Heart right ventricle (tissue), 16 donors: ENCODE data around the gene TANGO6. TPM values are rescaled to one million over a fixed set of nuclear protein-coding genes. Genes with fewer than 3 reads are reported as not detected.

ENCODE experiments used
- ATAC-seq, 8 donors: fragments of 200-7000 bp; cut with Tn5 transposase; one replicate each; pipeline ENCODE4 v1.9.1; 2020; ENCODE audit warnings: mild to moderate bottlenecking in 8 of 8, moderate library complexity in 8 of 8, moderate number of reproducible peaks in 1 of 8
- DNase-seq, 2 donors: peaks; one replicate each; pipeline ENCODE4 v3.0.0-alpha.2; 2020
- H3K27ac ChIP-seq, 10 donors: fragments of 200-600 bp; sonication (generic) in 2 of 10; one replicate each; pipeline versions ENCODE4 v1.5.0 to v1.8.0; 2020 to 2022; ENCODE audit warnings: mild to moderate bottlenecking in 3 of 10
- H3K27me3 ChIP-seq, 7 donors: fragments of 200-600 bp; one replicate each; pipeline ENCODE4 v1.8.0; 2021 to 2022; ENCODE audit warnings: mild to moderate bottlenecking in 2 of 7
- H3K36me3 ChIP-seq, 9 donors: fragments of 200-600 bp; sonication (generic) in 1 of 9; one replicate each; pipeline versions ENCODE4 v1.5.0 to v1.8.0; 2020 to 2022; ENCODE audit warnings: mild to moderate bottlenecking in 2 of 9
- H3K4me1 ChIP-seq, 9 donors: fragments of 200-600 bp; sonication (generic) in 1 of 9; one replicate each; pipeline versions ENCODE4 v1.5.0 to v1.8.0; 2020 to 2022; ENCODE audit warnings: mild to moderate bottlenecking in 4 of 9
- H3K4me3 ChIP-seq, 10 donors: fragments of 200-600 bp; sonication (generic) in 2 of 10; one replicate each; pipeline versions ENCODE4 v1.5.0 to v1.8.0; 2020 to 2022; ENCODE audit warnings: mild to moderate bottlenecking in 7 of 10, moderate library complexity in 2 of 10
- H3K9me3 ChIP-seq, 11 donors: fragments of 200-600 bp in 10 of 11; sonication (generic) in 2 of 11; one replicate each; pipeline versions ENCODE4 v1.5.0 to v1.8.0; 2013 to 2022; ENCODE audit warnings: mild to moderate bottlenecking in 2 of 11, control low read depth in 1 of 11, moderate library complexity in 1 of 11
- CTCF ChIP-seq, 9 donors: fragments of 200-600 bp; sonication (generic) in 2 of 9; IDR thresholded peaks; one replicate each; pipeline versions ENCODE4 v1.5.0 to v1.8.0; 2021 to 2022; ENCODE audit warnings: antibody characterized with exemption in 9 of 9, mild to moderate bottlenecking in 5 of 9, moderate library complexity in 1 of 9
- WGBS, 2 donors: extraction: QIAGEN DNeasy Blood & Tissue Kit; methylation state at CpG; one replicate each; pipeline ENCODE4 v1.1.7; 2013; ENCODE audit warnings: inconsistent platforms in 1 of 2; 5-methylcytosine and 5-hydroxymethylcytosine counted together
- intact Hi-C, 10 donors: fragments of 100-400 bp; cut with DNase I; formaldehyde crosslinking; loops; one replicate each; pipeline versions ENCODE4 v1.11.1 to v1.14.2; 2022
- polyA plus RNA-seq, 2 donors: library from polyadenylated mRNA; stranded (reverse); fragments of 200-250 nt; gene quantifications; one replicate each; pipeline ENCODE4 v1.2.3, GENCODE V29; 2013
- total RNA-seq, 10 donors: library from RNA; stranded (reverse); fragmentation: NEBNext Ultra II Directional in 3 of 10; extraction: Animal tissue kit (Norgen Biotek cat#: 25700) in 3 of 10; gene quantifications; one replicate each; pipeline versions ENCODE4 v1.2.1 to v1.2.4, GENCODE V29; 2021 to 2023
- donor health status: Arrhythmogenic right ventricular cardiomyopathy.
- donor health status: ischemic (EF 13 %, LVEDD 7.1; RV severe dilation, severe dysfunction).
- donor health status: healthy with polysubstance abuse.
- donor health status: DM: no; HTN: yes; CAD: no.
- donor health status: DM: no; HTN: no; CAD: no.
- donor health status: ischemic (EF 25% LVEDD 6.9; RV normal size, moderate dysfunction).
- donor health status: ischemic (EF 25% LVEDD 5.7; RV mildly dilated, moderate dysfunction).
- donor health status: healthy.
- donor health status: DM: yes; HTN: yes; CAD: no.
- donor health status: Ischemic cardiomyopathy.
- donor health status: ischemic (EF 35%, LVEDD 5.7; RV mildly dilated, moderate dysfunction).
- donor health status: nonischemic (EF 11% LVEDD 7.7; RV severe dilation, severe dysfunction).
- donor health status: DM: yes; HTN: yes; CAD: no.
- donor health status: PGD.
- donor health status: ischemic (EF 29% LVEDD 5.4; RV normal size, mild dysfunction).
- donor health status: nonischemic (EF 23%, LVEDD 6.1; RV moderate dilation, normal function).

TANGO6 gene
- total and polyA plus RNA-seq, 12 donors = 1.8 to 12.9 (median 8.0) TPM

GRCh38 chr16:68892898-68893297 is 49.6 kb downstream of the TANGO6 start:
- Histone ChIP-seq H3K27ac (no peak overlapping the region), H3K4me3 (no peak overlapping the region), H3K4me1 (peaks cover 0 to 5% (median 0%) of the 10 kb centered on the region in 9 donors), H3K36me3 (peaks cover 0 to 6% (median 0%) of the 10 kb centered on the region in 9 donors), H3K9me3 (no peaks in the 10 kb centered on the region), H3K27me3 (no peaks in the 10 kb centered on the region)
- DNase-seq (no peak), ATAC-seq (no peak)
- no peak for TF ChIP-seq CTCF (IDR thresholded peaks at IDR 0.05)
- intact Hi-C loops = loop anchor here in 1 of 10 donors (5.0 kb wide), 1 partner anchor 399 kb away; no protein-coding TSS in a partner anchor
- WGBS, 2 donors = 93 to 95% methylated on average over 2 of the region's 2 CpGs

GRCh38 chr16:68893710-68894705 is 50.7 kb downstream of the TANGO6 start:
- intact Hi-C loops = loop anchor here in 1 of 10 donors (5.0 kb wide), 1 partner anchor 398 kb away; no protein-coding TSS in a partner anchor
- Histone ChIP-seq H3K36me3 (peaks cover 0 to 11% (median 0%) of the 10 kb centered on the region in 9 donors), H3K4me3 (no peak overlapping the region), H3K27ac (no peak overlapping the region), H3K4me1 (peaks cover 0 to 11% (median 0%) of the 10 kb centered on the region in 9 donors), H3K9me3 (no peaks in the 10 kb centered on the region), H3K27me3 (no peaks in the 10 kb centered on the region)
- 83 to 85% methylated on average over 11 of the region's 11 CpGs for WGBS, 2 donors
- peak; percentile 49 to 95 (median 84) for ATAC-seq
- peak; percentile 30 to 33 for DNase-seq
- no peak for TF ChIP-seq CTCF (IDR thresholded peaks at IDR 0.05)

- 89 to 93% methylated on average over 5 of the region's 5 CpGs for WGBS, 2 donors
- Histone ChIP-seq H3K4me3 (no peak overlapping the region), H3K9me3 (no peaks in the 10 kb centered on the region), H3K27me3 (no peaks in the 10 kb centered on the region), H3K36me3 (peaks cover 0 to 11% (median 0%) of the 10 kb centered on the region in 9 donors), H3K27ac (no peak overlapping the region), H3K4me1 (peaks cover 0 to 11% (median 0%) of the 10 kb centered on the region in 9 donors)
- TF ChIP-seq CTCF (IDR thresholded peaks at IDR 0.05) = no peak
- ATAC-seq = no peak
- DNase-seq = no peak
- intact Hi-C loops = loop anchor here in 1 of 10 donors (5.0 kb wide), 1 partner anchor 398 kb away; no protein-coding TSS in a partner anchor
These were observed 51.4 kb downstream of the TANGO6 start for GRCh38 chr16:68894714-68895113.

- 63% methylated on average over 4 of the region's 4 CpGs for WGBS, 2 donors
- Histone ChIP-seq H3K27ac (peak overlapping the region in 2 of 10 donors; percentile 13 to 54), H3K27me3 (no peaks in the 10 kb centered on the region), H3K4me1 (peaks cover 0 to 19% (median 0%) of the 10 kb centered on the region in 9 donors), H3K36me3 (peaks cover 0 to 38% (median 0%) of the 10 kb centered on the region in 9 donors), H3K4me3 (no peak overlapping the region), H3K9me3 (no peaks in the 10 kb centered on the region)
- ATAC-seq (peak in 3 of 8 donors; percentile 29 to 70 (median 38)), DNase-seq (no peak)
- intact Hi-C loops = no loop called here
- no peak for TF ChIP-seq CTCF (IDR thresholded peaks at IDR 0.05)
These were observed 54.7 kb downstream of the TANGO6 start for GRCh38 chr16:68898026-68898425.
